HG03095 (cell line): ENCODE results near the gene MEF2C.
A peak's percentile ranks its signal among the peaks of the same experiment; 100 is the strongest.

Source experiments
- ATAC-seq: cut with Tn5 transposase; IDR thresholded peaks from one replicate; pipeline ENCODE4 v1.9.1; 2021; ENCODE audit warnings: moderate library complexity; ENCODE audit not compliant: unreplicated experiment

The MEF2C gene

DNA sequence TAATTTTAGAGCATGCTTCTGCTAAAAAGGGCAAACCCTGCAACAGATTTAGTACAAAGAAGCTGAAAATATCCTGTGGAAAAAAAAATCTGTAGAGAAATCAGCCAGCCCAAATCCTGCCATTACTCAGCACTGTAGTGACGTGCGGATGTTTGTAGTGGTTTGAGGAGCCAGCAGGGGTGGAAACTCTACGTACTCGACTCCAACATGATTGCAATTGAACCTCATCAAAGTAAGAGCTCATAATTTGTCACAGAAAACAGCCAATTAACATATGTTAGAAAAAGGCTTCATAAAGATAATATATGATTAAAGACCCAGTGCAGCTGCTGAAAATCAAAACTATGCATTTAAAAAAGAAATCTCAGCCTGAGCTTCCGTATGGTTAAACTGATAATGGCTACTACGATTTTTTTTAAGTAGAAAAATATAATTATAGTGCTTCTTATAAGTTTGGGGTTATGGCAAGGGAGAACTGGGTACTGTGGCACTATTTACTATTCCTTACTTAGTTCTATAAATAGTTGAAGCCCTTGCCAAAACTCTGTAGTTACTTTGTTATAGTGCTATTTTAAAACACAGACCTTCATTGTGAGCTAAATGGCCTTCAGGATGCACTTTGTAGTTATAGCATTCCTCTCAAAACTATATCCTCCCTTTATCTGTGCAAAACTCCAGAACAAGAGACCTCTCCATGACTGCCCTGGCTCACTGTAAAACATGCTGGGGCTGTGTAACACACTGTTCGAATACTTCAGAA lies 49.4 kb downstream of the MEF2C start:
- ATAC-seq, result peak; percentile 37

- no peak for ATAC-seq
Observed at GRCh38 chr5:88831816-88832215, 51.2 kb downstream of the MEF2C start.

DNA sequence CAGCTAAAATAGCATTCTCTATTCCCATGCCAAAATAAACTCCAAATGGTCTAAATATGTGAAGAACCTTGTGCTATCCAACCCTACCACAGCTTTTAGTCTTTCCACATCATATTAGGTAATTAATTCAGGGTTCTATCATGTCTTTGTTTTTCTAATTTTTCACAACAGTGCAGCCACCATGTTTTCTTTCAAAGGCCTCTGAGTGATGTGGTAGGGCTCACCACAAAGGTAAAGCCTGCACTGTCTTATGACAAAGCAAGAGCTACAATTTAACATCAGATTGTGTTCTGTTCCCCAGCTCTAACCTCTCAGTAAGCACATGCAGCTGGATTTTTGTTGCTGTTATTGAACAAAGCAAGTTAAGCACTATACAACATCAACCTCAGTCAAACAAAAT lies 52.4 kb downstream of the MEF2C start:
- ATAC-seq, result no peak

DNA sequence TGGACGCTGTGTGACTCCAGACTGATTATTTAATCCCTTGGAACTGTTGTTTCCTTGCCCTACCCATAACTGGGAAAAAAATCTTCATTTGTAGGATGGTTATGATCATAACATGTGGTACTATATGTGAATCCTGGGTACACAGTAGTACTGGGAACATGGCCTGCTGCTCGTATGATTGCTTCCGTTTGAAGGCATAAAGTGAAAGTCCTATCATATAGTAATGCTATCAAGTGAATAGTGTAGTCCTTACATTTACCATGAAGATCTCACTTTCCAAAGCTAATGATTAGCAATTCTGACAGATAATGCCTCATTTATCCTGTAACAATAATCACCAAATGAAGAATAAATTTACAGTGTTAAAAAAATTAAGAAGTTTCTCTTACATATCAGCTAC lies 53.2 kb downstream of the MEF2C start:
- no peak for ATAC-seq

GRCh38 chr5:88829054-88829453 lies 53.9 kb downstream of the MEF2C start:
- no peak for ATAC-seq

GRCh38 chr5:88827997-88828396 lies 55.0 kb downstream of the MEF2C start:
- no peak for ATAC-seq

- ATAC-seq, result peak; percentile 64
Observed at GRCh38 chr5:88826646-88827585, 56.1 kb downstream of the MEF2C start.

GRCh38 chr5:88825584-88826315 lies 57.2 kb downstream of the MEF2C start:
- no peak for ATAC-seq

DNA sequence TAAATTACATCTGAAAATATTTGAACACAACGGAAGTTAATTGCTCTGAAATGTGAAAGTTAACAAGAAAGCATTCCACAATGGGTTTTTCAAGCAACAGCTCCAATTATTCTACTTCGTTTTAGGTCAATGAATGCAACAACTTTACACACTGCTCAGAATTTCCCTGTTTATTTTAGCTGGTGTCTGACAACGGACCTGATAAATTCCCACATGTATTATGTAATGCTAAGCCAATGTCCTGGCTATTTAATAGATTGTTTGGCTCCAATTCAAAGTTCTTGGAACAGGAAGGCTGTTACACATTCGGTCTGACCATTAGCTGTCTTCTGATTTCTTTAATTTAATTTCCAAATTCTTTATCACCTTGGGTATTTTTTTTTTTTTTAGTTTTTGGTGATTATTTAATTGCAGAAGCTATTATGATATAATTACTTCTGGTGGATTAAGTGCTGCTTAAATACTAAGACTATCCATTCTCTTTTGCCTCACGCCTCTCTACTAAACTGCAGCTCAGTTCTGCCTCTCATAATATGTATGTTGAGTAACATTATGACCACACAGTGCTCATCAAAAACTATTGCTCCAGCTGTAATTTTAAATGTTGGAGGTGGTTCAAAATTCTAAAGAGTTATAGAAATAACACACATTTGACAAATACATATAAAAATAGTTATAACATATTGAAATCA lies 57.9 kb downstream of the MEF2C start:
- no peak for ATAC-seq

- no peak for ATAC-seq
Observed at GRCh38 chr5:88824141-88824540, 58.8 kb downstream of the MEF2C start.

GRCh38 chr5:88823201-88823600 lies 59.8 kb downstream of the MEF2C start:
- ATAC-seq, result no peak

DNA sequence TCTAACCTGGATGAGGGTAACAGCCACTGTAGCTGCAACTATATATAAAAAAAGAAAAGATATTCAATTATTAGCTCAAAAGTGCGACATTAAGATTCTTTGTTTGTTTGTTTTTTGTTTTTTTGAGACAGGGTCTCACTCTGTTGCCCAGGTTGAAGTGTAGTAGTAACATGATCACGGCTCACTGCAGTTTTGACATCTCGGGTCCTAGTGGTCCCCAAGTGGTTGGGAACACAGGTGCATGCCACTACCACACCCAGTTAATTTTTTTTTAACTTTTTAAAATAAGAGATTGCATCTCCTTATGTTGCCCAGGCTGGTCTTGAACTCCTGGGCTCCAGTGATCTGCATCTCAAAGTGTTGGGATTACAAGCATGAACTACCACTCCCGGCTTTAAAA lies 61.8 kb downstream of the MEF2C start:
- ATAC-seq, result no peak

DNA sequence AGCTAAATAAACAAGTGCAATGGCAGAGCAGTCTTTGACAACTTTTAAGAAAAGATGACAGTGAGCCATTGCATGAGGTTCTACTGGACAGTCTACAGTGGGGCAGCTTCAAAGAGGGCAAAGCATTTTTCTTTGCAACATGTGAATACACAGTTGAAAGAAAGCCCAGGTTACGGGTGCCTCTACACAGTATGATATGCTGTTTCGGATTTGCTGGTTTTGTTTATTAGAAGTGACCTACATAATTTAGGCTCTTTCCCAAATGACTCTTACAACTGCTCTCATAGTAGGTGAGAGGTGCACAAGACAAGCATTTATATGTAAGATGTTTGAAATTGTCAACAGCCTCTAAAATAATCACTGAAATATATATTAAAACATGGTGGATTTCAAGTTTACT lies 62.4 kb downstream of the MEF2C start:
- no peak for ATAC-seq

GRCh38 chr5:88819301-88819999 lies 63.5 kb downstream of the MEF2C start:
- ATAC-seq, result no peak

- ATAC-seq, result no peak
Observed at GRCh38 chr5:88818296-88818695, 64.7 kb downstream of the MEF2C start.

- no peak for ATAC-seq
Observed at GRCh38 chr5:88816195-88816594, 66.8 kb downstream of the MEF2C start.

DNA sequence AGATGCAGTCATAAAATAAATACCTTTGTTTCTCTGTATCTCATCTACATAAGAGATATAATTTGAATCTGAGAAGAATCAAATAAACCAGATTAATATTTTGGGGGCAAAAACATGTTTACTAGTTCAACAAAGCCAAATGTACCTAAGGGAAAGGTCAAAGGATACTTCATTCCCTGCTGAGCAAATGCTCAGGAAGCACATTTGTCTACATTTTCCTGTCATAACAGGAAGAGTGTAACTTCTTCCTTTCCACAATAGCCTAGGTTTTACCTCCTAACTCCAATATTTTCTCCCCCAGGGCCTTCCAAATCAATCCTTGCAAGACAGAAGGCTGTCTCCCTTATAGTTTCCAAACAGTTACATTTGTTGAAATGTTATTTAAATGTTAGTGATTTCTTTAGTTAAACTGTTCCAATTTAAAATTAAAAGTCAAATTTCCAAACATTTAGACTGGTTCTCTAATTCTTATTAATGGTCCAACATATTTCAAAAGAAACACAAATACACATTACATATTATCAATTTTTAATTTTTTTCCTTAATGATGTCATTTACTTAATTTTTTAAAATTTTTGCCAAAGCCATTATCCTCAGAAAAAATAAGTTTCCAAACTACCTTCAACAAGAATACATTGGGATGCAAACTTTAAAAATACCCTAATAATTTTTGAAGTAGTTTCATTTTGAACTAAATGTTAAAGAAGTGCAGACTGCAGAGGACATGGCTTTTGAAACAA lies 67.8 kb downstream of the MEF2C start:
- no peak for ATAC-seq

DNA sequence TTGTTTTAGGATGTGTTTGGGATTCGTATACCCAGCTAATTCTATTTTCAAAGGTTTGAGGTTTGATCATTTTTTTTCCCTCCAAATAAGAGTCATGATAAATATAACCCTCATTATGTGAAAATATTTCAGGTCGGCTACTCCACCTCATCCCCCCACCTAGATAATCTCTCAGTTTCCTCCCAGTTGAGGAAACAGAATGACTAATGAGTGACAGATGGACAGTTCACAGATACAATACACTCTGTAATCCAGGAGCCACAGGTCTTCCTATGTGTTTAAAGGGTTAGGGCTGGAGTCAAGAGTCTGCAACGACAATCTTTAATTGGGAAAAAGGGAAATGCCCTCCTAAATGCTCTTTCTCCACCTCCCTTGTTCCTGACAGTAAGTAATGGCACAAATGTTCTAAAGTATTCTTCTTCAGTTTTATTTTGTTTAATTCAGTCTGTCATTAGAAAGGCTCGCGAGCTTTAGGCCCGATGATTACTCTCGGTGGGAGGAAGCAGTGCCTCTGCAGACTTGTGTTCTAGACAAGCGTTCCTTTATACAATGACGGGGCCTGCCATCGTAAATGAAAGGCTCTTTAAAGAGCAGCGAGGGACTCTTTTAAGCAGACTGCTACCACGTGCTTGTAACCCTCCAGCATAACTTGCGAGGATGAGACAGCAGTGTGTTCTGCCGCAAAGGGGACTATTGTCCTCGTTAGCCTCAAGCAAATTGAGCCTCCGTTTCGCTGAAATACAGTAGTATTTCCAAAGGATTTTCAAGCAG lies 69.0 kb downstream of the MEF2C start:
- ATAC-seq, result no peak

DNA sequence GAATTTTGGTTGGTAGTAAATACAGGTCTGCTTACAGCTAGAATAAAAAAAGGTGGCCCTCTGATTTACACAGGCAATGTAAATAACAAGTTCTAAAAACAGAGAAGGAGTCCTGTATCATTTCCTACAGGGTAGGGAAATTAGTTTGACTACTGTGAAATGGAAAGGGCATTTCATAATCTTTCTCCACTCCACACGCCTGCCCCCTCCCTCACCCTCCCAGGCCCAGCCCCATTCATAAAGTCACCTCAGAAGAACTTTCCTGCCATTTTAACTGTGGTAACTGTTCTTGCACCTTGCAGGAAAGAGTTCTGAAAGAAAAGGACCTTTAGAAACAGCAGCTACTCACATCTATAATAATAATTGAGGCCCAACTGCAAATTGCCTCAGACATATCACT lies 69.7 kb downstream of the MEF2C start:
- ATAC-seq, result no peak
